ACC112 (cell line): ENCODE results near the gene TAF6L.
"Not testable (repeated sequence)": the region's sequence is repeated elsewhere in the genome, so short reads cannot be mapped to it uniquely, and the experiment has no call there.

Source experiments
- H2AFZ ChIP-seq: fragments of 200-600 bp; sonication (generic); one replicate; pipeline ENCODE4 v1.6.0; 2017; ENCODE audit warnings: antibody characterized with exemption, low read length; ENCODE audit not compliant: unreplicated experiment
- H3K27ac ChIP-seq: fragments of 200-600 bp; sonication (generic); 2 replicates; pipeline ENCODE4 v1.5.1; 2014; ENCODE audit warnings: low read depth, mild to moderate bottlenecking, antibody characterized with exemption, low read length, moderate library complexity
- H3K27me3 ChIP-seq: fragments of 200-600 bp; sonication (generic); 2 replicates; pipeline ENCODE4 v1.6.1; 2014; ENCODE audit warnings: mild to moderate bottlenecking, antibody characterized with exemption, low read length, moderate library complexity, mixed read lengths; ENCODE audit not compliant: insufficient read depth
- H3K36me3 ChIP-seq: fragments of 200-600 bp; sonication (generic); 2 replicates; pipeline ENCODE4 v1.6.1; 2016; ENCODE audit warnings: mild to moderate bottlenecking, antibody characterized with exemption, low read length, moderate library complexity, mixed read lengths; ENCODE audit not compliant: insufficient read depth
- H3K4me1 ChIP-seq: fragments of 200-600 bp; sonication (generic); one replicate; pipeline ENCODE4 v1.6.1; 2016; ENCODE audit warnings: low read length, mixed read lengths; ENCODE audit not compliant: insufficient read depth, unreplicated experiment, control insufficient read depth
- H3K4me3 ChIP-seq: fragments of 200-600 bp; sonication (generic); 2 replicates; pipeline ENCODE4 v1.5.1; 2014; ENCODE audit warnings: mild to moderate bottlenecking, low read depth, low read length
- H3K79me2 ChIP-seq: fragments of 200-600 bp; sonication (generic); one replicate; pipeline ENCODE4 v1.6.0; 2016; ENCODE audit warnings: low read length; ENCODE audit not compliant: control insufficient read depth, unreplicated experiment, insufficient read depth

The TAF6L gene

GRCh38 chr11:62760867-62761227 lies 10.3 kb upstream of the TAF6L start:
- Histone ChIP-seq H3K4me3 (peak overlapping the region; percentile 86), H3K79me2 (peaks cover 12% of the 10 kb centered on the region)
- H3K4me1 ChIP-seq, H3K27ac ChIP-seq, H3K27me3 ChIP-seq, H3K36me3 ChIP-seq, H2AFZ ChIP-seq: not testable (repeated sequence)

- H3K27me3 ChIP-seq, result no peaks in the 10 kb centered on the region
- H3K27ac ChIP-seq, result peak overlapping the region; percentile 83
- H3K4me1 ChIP-seq, result peaks cover 5% of the 10 kb centered on the region
- peak overlapping the region; percentile 79 for H3K4me3 ChIP-seq
- peaks cover 8% of the 10 kb centered on the region for H3K79me2 ChIP-seq
- H3K36me3 ChIP-seq, result peaks cover 7% of the 10 kb centered on the region; the same call in 1 of the 2 replicates
- peak overlapping the region; percentile 46 for H2AFZ ChIP-seq
These were observed 435 bp upstream of the TAF6L start for GRCh38 chr11:62770778-62771143.

- Histone ChIP-seq H3K27me3 (no peaks in the 10 kb centered on the region), H3K27ac (no peak overlapping the region), H3K4me3 (no peak overlapping the region)
These were observed 3.2 kb downstream of the TAF6L start for GRCh38 chr11:62774407-62774806.

GRCh38 chr11:62775646-62776045 lies 4.5 kb downstream of the TAF6L start:
- Histone ChIP-seq H3K79me2 (peaks cover 8% of the 10 kb centered on the region), H3K27me3 (no peaks in the 10 kb centered on the region), H3K36me3 (no peaks in the 10 kb centered on the region), H3K27ac (no peak overlapping the region), H2AFZ (no peak overlapping the region), H3K4me3 (no peak overlapping the region), H3K4me1 (peaks cover under 1% of the 10 kb centered on the region)

More at GRCh38 chr11:62774407-62774806, 3.2 kb downstream of the TAF6L start:
- Histone ChIP-seq H3K36me3 (no peaks in the 10 kb centered on the region), H3K4me1 (peaks cover 5% of the 10 kb centered on the region), H3K79me2 (peaks cover 8% of the 10 kb centered on the region), H2AFZ (no peak overlapping the region)

GRCh38 chr11:62777389-62777788 lies 6.2 kb downstream of the TAF6L start:
- no peaks in the 10 kb centered on the region for H3K36me3 ChIP-seq

GRCh38 chr11:62778441-62778840 lies 7.2 kb downstream of the TAF6L start:
- Histone ChIP-seq H3K4me1 (no peaks in the 10 kb centered on the region), H2AFZ (no peak overlapping the region), H3K27me3 (no peaks in the 10 kb centered on the region), H3K79me2 (no peaks in the 10 kb centered on the region), H3K36me3 (no peaks in the 10 kb centered on the region), H3K27ac (no peak overlapping the region), H3K4me3 (no peak overlapping the region)

More at GRCh38 chr11:62777389-62777788, 6.2 kb downstream of the TAF6L start:
- H3K4me1 ChIP-seq, result no peaks in the 10 kb centered on the region
- no peaks in the 10 kb centered on the region for H3K27me3 ChIP-seq
- H3K79me2 ChIP-seq, result peaks cover 2% of the 10 kb centered on the region
- no peak overlapping the region for H3K27ac ChIP-seq
- no peak overlapping the region for H3K4me3 ChIP-seq
- H2AFZ ChIP-seq, result no peak overlapping the region

GRCh38 chr11:62782753-62783152 lies 11.6 kb downstream of the TAF6L start:
- Histone ChIP-seq H3K36me3 (no peaks in the 10 kb centered on the region), H3K4me1 (peaks cover 7% of the 10 kb centered on the region), H2AFZ (no peak overlapping the region), H3K79me2 (peaks cover 7% of the 10 kb centered on the region), H3K27ac (no peak overlapping the region), H3K4me3 (no peak overlapping the region), H3K27me3 (no peaks in the 10 kb centered on the region)

GRCh38 chr11:62786318-62787004 lies 15.3 kb downstream of the TAF6L start:
- Histone ChIP-seq H2AFZ (peak overlapping the region; percentile 88), H3K36me3 (no peaks in the 10 kb centered on the region), H3K4me1 (peaks cover 21% of the 10 kb centered on the region), H3K4me3 (peak overlapping the region; percentile 87), H3K79me2 (peaks cover 37% of the 10 kb centered on the region), H3K27ac (peak overlapping the region; percentile 74), H3K27me3 (no peaks in the 10 kb centered on the region)

GRCh38 chr11:62787005-62787759 lies 16.0 kb downstream of the TAF6L start, which contains the start of gene TMEM179B:
TMEM179B (plus strand) TSS chr11:62787402; CDS start chr11:62787432, 30 bp downstream.
- H3K4me3 ChIP-seq, result peak within 1 kb of the TSS; percentile 87
- H3K36me3 ChIP-seq, result no peaks in the 10 kb centered on the region
- H3K4me1 ChIP-seq, result peaks cover 23% of the 10 kb centered on the region
- peak within 1 kb of the TSS; percentile 74 for H3K27ac ChIP-seq
- no peaks in the 10 kb centered on the region for H3K27me3 ChIP-seq
- peaks cover 37% of the 10 kb centered on the region for H3K79me2 ChIP-seq
- H2AFZ ChIP-seq, result peak within 1 kb of the TSS; percentile 88

- Histone ChIP-seq H3K36me3 (no peaks in the 10 kb centered on the region; the same call in 1 of the 2 replicates), H3K27me3 (no peaks in the 10 kb centered on the region), H3K4me3 (no peak overlapping the region; the same call in 1 of the 2 replicates), H3K27ac (no peak overlapping the region), H3K79me2 (peaks cover 37% of the 10 kb centered on the region), H2AFZ (no peak overlapping the region), H3K4me1 (peaks cover 28% of the 10 kb centered on the region)
These were observed 17.8 kb downstream of the TAF6L start for GRCh38 chr11:62788991-62789390.

- no peak overlapping the region; the same call in 1 of the 2 replicates for H3K4me3 ChIP-seq
- no peaks in the 10 kb centered on the region for H3K27me3 ChIP-seq
- peaks cover 37% of the 10 kb centered on the region for H3K79me2 ChIP-seq
- H3K27ac ChIP-seq, result no peak overlapping the region
- H2AFZ ChIP-seq, result no peak overlapping the region
- peaks cover 6% of the 10 kb centered on the region for H3K36me3 ChIP-seq
- H3K4me1 ChIP-seq, result peaks cover 28% of the 10 kb centered on the region
These were observed 18.4 kb downstream of the TAF6L start for GRCh38 chr11:62789576-62789975.
